Measurements from ENCODE around the gene KRTAP10-12.

The KRTAP10-12 gene

DNA sequence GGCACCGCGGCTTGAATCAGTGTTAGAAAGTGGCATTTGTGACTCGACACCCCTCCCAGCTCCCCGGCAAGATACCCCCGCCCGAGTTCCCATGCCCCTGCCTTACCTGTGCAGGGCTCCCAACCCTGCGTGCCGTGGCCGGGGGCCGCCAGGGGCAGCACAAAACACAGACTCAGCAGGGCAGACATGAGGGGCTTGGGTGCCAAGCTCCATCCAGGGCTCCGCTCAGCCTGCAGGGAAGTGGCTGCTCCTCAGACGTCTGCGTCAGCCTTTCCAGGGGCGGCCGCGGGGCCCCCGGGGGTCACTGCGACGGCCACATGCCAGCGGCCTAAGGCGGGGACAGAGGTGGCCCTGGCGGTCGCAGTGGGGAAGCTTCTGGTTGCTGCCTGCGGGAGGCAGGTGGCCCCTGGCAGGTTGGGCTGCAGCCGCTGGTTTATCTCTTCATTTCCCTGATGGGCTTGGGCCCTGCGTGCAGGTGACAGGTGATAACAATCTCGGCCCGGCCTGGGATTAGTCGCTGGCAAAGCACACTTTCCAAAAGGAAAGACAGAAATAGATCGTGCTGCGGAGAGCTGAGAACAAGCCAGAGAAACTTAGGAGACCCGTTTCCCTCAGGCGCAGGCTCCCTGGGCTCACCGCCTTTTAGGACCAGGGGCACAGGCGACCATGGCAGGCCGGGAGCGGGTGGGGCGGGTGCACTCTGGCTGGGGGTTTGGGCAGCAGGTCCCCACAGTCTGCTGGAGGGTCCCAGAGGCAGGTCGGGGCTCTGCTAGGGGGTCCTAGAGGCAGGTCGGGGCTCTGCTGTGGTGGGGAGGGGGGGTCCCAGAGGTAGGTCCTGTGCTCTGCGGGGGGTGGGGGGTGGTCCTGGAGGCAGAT lies 14.6 kb downstream of the KRTAP10-12 start, which contains the start of gene TSPEAR:
TSS of gene TSPEAR (minus strand) at position 246 of the 876 bp plus-strand sequence. CDS start at position 188, 58 bp downstream.
- H3K4me1 ChIP-seq (ENCODE audit: control insufficient read depth in 1 of 2, insufficient read depth in 2 of 2, low read length in 2 of 2) = peaks cover 0 to 8% of the 10 kb centered on the region in 2 donors

DNA sequence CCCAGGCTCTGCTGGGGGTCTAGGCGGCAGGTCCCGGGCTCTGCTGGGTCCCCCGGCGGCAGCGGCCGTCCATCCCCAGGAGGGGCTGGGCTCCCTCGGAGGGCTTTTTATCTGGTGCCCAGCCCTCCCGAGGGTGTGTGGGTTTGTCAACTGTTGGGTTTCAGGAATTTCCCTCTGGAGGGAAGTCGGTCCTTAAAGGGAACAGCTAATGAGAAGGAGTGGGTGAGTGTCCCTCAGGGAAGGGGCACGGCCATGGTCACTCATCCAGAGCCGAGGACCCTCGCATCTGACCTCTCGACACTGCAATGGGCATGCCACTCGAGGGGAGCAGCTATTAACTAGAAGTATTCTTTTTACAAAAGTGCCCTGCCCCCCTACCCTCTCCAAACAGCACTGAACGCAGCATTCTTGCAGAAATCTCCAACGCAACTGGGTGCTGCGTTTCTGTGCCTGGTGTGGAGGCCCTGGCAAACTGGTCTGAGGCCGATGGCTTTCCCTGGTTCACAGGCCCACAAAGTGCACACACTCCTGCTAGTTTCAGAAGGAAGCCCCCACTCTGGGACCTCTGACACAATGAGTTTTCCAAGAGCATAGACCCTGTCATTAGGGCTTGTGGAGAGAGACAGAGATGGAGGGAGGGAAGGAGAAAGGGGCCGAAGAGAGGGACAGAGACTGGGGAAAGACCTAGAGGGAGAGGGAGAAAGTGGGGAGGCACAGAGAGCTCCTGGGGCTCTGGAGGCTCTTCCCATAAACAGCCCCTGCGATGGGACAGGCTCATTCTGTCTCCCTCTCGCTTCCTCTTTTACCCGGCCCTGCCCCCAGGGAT lies 15.4 kb downstream of the KRTAP10-12 start:
- Histone ChIP-seq H3K4me3 (ENCODE audit: low read depth in 1 of 2, low read length in 2 of 2) (no peak overlapping the region), H3K4me1 (ENCODE audit: control insufficient read depth in 1 of 2, insufficient read depth in 2 of 2, low read length in 2 of 2) (peaks cover 0 to 8% of the 10 kb centered on the region in 2 donors), H3K27me3 (ENCODE audit: control insufficient read depth in 1 of 2, insufficient read depth in 2 of 2, low read length in 2 of 2) (peaks cover 60 to 61% of the 10 kb centered on the region in 2 donors), H3K9ac (ENCODE audit: low read depth in 1 of 2, low read length in 2 of 2) (no peak overlapping the region), H3K9me3 (ENCODE audit: control insufficient read depth in 1 of 2, low read length in 2 of 2) (no peaks in the 10 kb centered on the region), H3K27ac (ENCODE audit: low read depth, low read length) (no peak overlapping the region), H3K36me3 (ENCODE audit: control insufficient read depth in 1 of 2, insufficient read depth in 2 of 2, low read length in 2 of 2) (no peaks in the 10 kb centered on the region)

More for the DNA sequence above, 14.6 kb downstream of the KRTAP10-12 start, which contains the start of gene TSPEAR:
- Histone ChIP-seq H3K27ac (ENCODE audit: low read depth, low read length) (no peak within 1 kb of the TSS), H3K36me3 (ENCODE audit: control insufficient read depth in 1 of 2, insufficient read depth in 2 of 2, low read length in 2 of 2) (no peaks in the 10 kb centered on the region), H3K9me3 (ENCODE audit: control insufficient read depth in 1 of 2, low read length in 2 of 2) (no peaks in the 10 kb centered on the region), H3K27me3 (ENCODE audit: control insufficient read depth in 1 of 2, insufficient read depth in 2 of 2, low read length in 2 of 2) (peaks cover 60 to 68% of the 10 kb centered on the region in 2 donors), H3K9ac (ENCODE audit: low read depth in 1 of 2, low read length in 2 of 2) (no peak within 1 kb of the TSS), H3K4me3 (ENCODE audit: low read depth in 1 of 2, low read length in 2 of 2) (no peak within 1 kb of the TSS)

DNA sequence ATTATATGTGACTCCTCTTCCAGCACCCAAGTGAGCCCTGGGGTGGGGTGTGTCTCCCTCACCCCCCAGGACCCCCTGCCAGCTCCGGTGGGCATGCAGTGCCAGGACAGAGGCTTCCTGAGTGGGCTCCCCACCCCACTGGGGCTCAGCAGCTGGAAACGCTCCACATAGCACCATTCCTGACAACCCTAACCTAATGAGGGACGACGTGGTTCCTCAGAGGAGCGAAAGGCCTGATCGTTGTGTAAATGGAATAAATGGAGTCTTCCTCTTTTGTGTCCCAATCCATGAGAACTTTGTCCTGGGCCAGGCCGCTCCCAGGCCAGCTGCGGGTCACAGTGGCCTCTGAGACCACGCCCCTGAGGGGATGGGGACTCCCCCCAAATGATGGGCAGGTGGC lies 16.2 kb downstream of the KRTAP10-12 start:
- H3K9me3 ChIP-seq (ENCODE audit: control insufficient read depth in 1 of 2, low read length in 2 of 2) = no peaks in the 10 kb centered on the region
- H3K27ac ChIP-seq (ENCODE audit: low read depth, low read length) = no peak overlapping the region
- H3K27me3 ChIP-seq (ENCODE audit: control insufficient read depth in 1 of 2, insufficient read depth in 2 of 2, low read length in 2 of 2) = peaks cover 55 to 57% of the 10 kb centered on the region in 2 donors
- no peaks in the 10 kb centered on the region for H3K36me3 ChIP-seq (ENCODE audit: control insufficient read depth in 1 of 2, insufficient read depth in 2 of 2, low read length in 2 of 2)
- no peak overlapping the region for H3K4me3 ChIP-seq (ENCODE audit: low read depth in 1 of 2, low read length in 2 of 2)
- H3K4me1 ChIP-seq (ENCODE audit: control insufficient read depth in 1 of 2, insufficient read depth in 2 of 2, low read length in 2 of 2) = peaks cover 0 to 8% of the 10 kb centered on the region in 2 donors
- no peak overlapping the region for H3K9ac ChIP-seq (ENCODE audit: low read depth in 1 of 2, low read length in 2 of 2)

DNA sequence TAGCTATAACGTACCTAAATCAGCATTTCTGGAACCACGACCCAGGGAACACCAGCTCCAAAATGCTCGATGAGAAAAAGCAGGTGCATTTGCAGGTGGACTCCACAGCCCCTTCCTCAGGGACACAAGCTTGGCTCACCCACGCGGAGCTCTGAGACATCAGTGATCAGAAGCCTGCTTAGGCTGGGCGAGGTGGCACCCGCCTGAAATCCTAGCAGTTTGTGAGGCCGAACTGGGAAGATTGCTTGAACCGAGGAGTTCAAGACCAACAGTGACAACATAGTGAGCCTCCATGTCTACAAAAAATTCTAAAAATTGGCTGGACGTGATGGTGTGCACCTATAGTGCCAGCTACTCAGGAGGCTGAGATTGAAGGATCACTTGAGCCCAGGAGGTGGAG lies 16.9 kb downstream of the KRTAP10-12 start:
- Histone ChIP-seq H3K4me3 (ENCODE audit: low read depth in 1 of 2, low read length in 2 of 2) (no peak overlapping the region), H3K27me3 (ENCODE audit: control insufficient read depth in 1 of 2, insufficient read depth in 2 of 2, low read length in 2 of 2) (peaks cover 50 to 53% of the 10 kb centered on the region in 2 donors), H3K9me3 (ENCODE audit: control insufficient read depth in 1 of 2, low read length in 2 of 2) (no peaks in the 10 kb centered on the region), H3K4me1 (ENCODE audit: control insufficient read depth in 1 of 2, insufficient read depth in 2 of 2, low read length in 2 of 2) (peaks cover 0 to 8% of the 10 kb centered on the region in 2 donors), H3K27ac (ENCODE audit: low read depth, low read length) (no peak overlapping the region), H3K36me3 (ENCODE audit: control insufficient read depth in 1 of 2, insufficient read depth in 2 of 2, low read length in 2 of 2) (no peaks in the 10 kb centered on the region), H3K9ac (ENCODE audit: low read depth in 1 of 2, low read length in 2 of 2) (no peak overlapping the region)

DNA sequence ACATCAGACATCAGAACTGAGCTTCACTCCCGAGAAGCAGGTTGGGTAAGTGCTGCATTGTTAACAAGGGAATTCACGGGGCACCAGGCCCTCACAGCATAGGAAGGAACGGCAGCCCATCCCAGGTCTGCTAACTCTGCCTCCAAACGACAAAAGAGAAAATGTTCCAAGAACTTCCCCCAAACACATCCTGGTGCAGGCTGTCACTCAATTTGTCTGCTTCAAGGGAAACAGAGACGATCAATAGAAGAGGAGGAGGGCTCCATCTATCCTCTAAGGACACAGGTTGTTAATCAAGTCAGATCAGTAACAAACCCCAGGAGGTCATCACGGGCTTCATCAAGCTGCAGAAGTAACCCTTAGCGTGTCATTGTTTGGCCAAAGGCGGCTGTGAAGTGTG lies 17.9 kb downstream of the KRTAP10-12 start:
- Histone ChIP-seq H3K27ac (ENCODE audit: low read depth, low read length) (no peak overlapping the region), H3K4me1 (ENCODE audit: control insufficient read depth in 1 of 2, insufficient read depth in 2 of 2, low read length in 2 of 2) (peaks cover 0 to 8% of the 10 kb centered on the region in 2 donors), H3K4me3 (ENCODE audit: low read depth in 1 of 2, low read length in 2 of 2) (no peak overlapping the region), H3K36me3 (ENCODE audit: control insufficient read depth in 1 of 2, insufficient read depth in 2 of 2, low read length in 2 of 2) (no peaks in the 10 kb centered on the region), H3K9ac (ENCODE audit: low read depth in 1 of 2, low read length in 2 of 2) (no peak overlapping the region), H3K9me3 (ENCODE audit: control insufficient read depth in 1 of 2, low read length in 2 of 2) (no peaks in the 10 kb centered on the region), H3K27me3 (ENCODE audit: control insufficient read depth in 1 of 2, insufficient read depth in 2 of 2, low read length in 2 of 2) (peaks cover 40 to 42% of the 10 kb centered on the region in 2 donors)

DNA sequence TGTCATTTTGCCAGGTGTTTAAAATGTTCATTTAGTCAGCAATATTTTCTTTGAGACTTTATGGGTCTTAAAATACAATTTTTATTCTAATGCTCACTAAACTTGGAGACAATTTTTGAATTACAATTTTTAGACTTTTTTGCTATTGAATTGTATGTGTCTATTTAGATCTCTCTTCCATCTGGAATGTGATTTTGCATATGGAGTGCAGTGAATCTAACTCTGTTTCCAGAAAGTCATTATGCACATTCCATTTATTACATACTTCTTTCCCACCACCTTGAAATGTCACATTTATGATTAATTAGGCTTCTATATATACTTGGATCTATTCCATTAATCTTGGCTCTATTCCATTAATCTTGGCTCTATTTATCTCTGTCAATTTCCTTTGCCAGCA lies 20.0 kb downstream of the KRTAP10-12 start:
- peaks cover 0 to 8% of the 10 kb centered on the region in 2 donors for H3K4me1 ChIP-seq (ENCODE audit: control insufficient read depth in 1 of 2, insufficient read depth in 2 of 2, low read length in 2 of 2)
- peaks cover 23 to 24% of the 10 kb centered on the region in 2 donors for H3K27me3 ChIP-seq (ENCODE audit: control insufficient read depth in 1 of 2, insufficient read depth in 2 of 2, low read length in 2 of 2)

DNA sequence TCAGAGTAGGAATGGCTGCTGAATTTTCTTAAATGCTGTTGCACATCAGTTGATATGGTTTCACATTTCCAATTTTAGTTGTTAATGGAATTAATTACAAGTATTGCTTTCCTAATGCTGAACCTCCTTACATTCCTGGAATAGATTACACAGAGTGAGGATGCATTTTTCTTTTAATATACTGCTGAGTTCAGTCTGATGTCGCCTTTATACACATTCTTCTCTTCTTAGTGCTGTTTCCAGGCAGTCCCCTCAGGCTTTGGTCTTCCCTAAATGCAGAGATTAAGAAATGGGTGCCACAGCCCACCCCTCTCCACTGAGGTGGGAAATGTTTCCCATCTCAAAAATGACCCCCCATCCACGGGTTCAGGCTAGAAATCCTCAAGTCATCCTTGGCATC lies 21.1 kb downstream of the KRTAP10-12 start:
- no peaks in the 10 kb centered on the region for H3K36me3 ChIP-seq (ENCODE audit: control insufficient read depth in 1 of 2, insufficient read depth in 2 of 2, low read length in 2 of 2)
- H3K9me3 ChIP-seq (ENCODE audit: control insufficient read depth in 1 of 2, low read length in 2 of 2) = no peaks in the 10 kb centered on the region
- no peak overlapping the region for H3K9ac ChIP-seq (ENCODE audit: low read depth in 1 of 2, low read length in 2 of 2)
- peaks cover 0 to 6% of the 10 kb centered on the region in 2 donors for H3K4me1 ChIP-seq (ENCODE audit: control insufficient read depth in 1 of 2, insufficient read depth in 2 of 2, low read length in 2 of 2)
- no peak overlapping the region for H3K27ac ChIP-seq (ENCODE audit: low read depth, low read length)
- H3K27me3 ChIP-seq (ENCODE audit: control insufficient read depth in 1 of 2, insufficient read depth in 2 of 2, low read length in 2 of 2) = peaks cover 18 to 20% of the 10 kb centered on the region in 2 donors
- no peak overlapping the region for H3K4me3 ChIP-seq (ENCODE audit: low read depth in 1 of 2, low read length in 2 of 2)

More for the DNA sequence above, 20.0 kb downstream of the KRTAP10-12 start:
- no peak overlapping the region for H3K27ac ChIP-seq (ENCODE audit: low read depth, low read length)
- H3K9me3 ChIP-seq (ENCODE audit: control insufficient read depth in 1 of 2, low read length in 2 of 2) = no peaks in the 10 kb centered on the region
- H3K9ac ChIP-seq (ENCODE audit: low read depth in 1 of 2, low read length in 2 of 2) = no peak overlapping the region
- H3K36me3 ChIP-seq (ENCODE audit: control insufficient read depth in 1 of 2, insufficient read depth in 2 of 2, low read length in 2 of 2) = no peaks in the 10 kb centered on the region
- no peak overlapping the region for H3K4me3 ChIP-seq (ENCODE audit: low read depth in 1 of 2, low read length in 2 of 2)

DNA sequence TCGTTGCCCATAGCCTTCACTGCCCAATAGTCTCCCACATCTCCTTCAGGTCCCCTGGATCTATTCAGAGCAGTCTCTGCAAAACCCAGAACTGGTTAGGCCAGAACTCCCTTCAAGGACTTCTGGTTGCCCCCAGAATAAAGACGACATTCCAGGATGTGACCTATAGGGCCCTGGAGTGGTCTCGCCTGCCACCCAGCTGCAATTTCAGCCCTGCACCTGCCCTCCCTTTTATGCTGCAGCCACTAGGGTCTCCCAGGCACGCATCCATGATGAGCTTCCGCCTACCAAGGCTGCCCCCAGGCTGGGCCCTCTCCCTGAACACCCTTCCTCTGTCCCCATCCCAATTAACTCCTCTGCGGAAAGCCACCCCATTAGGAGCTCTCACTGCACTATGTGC lies 21.6 kb downstream of the KRTAP10-12 start:
- Histone ChIP-seq H3K9me3 (ENCODE audit: control insufficient read depth in 1 of 2, low read length in 2 of 2) (no peaks in the 10 kb centered on the region), H3K4me1 (ENCODE audit: control insufficient read depth in 1 of 2, insufficient read depth in 2 of 2, low read length in 2 of 2) (peaks cover 0 to 4% of the 10 kb centered on the region in 2 donors), H3K36me3 (ENCODE audit: control insufficient read depth in 1 of 2, insufficient read depth in 2 of 2, low read length in 2 of 2) (no peaks in the 10 kb centered on the region), H3K27ac (ENCODE audit: low read depth, low read length) (no peak overlapping the region), H3K9ac (ENCODE audit: low read depth in 1 of 2, low read length in 2 of 2) (no peak overlapping the region), H3K27me3 (ENCODE audit: control insufficient read depth in 1 of 2, insufficient read depth in 2 of 2, low read length in 2 of 2) (peaks cover 18 to 20% of the 10 kb centered on the region in 2 donors), H3K4me3 (ENCODE audit: low read depth in 1 of 2, low read length in 2 of 2) (no peak overlapping the region)

DNA sequence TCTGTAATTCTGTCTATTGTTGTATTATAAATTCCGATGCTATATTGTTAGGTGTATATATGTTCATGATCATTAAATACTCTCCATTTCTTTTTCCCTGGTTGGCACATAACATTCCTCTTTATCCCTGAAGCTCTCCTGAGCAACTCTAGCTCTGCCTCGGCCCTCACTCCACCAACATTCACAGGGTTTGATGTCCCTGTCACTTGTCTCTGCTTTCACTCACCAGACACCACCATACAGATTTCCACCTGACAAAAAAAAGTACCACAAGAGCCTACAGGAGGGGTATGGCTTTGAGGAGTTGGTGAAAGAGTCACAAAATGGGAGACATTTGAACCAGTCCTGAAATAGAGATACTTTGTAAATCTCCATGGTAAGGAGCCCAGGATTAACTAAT lies 23.2 kb downstream of the KRTAP10-12 start:
- Histone ChIP-seq H3K27me3 (ENCODE audit: control insufficient read depth in 1 of 2, insufficient read depth in 2 of 2, low read length in 2 of 2) (peaks cover 16 to 23% of the 10 kb centered on the region in 2 donors), H3K36me3 (ENCODE audit: control insufficient read depth in 1 of 2, insufficient read depth in 2 of 2, low read length in 2 of 2) (no peaks in the 10 kb centered on the region), H3K4me3 (ENCODE audit: low read depth in 1 of 2, low read length in 2 of 2) (no peak overlapping the region), H3K9me3 (ENCODE audit: control insufficient read depth in 1 of 2, low read length in 2 of 2) (no peaks in the 10 kb centered on the region), H3K4me1 (ENCODE audit: control insufficient read depth in 1 of 2, insufficient read depth in 2 of 2, low read length in 2 of 2) (peaks cover 0 to under 1% of the 10 kb centered on the region in 2 donors), H3K27ac (ENCODE audit: low read depth, low read length) (no peak overlapping the region), H3K9ac (ENCODE audit: low read depth in 1 of 2, low read length in 2 of 2) (no peak overlapping the region)

DNA sequence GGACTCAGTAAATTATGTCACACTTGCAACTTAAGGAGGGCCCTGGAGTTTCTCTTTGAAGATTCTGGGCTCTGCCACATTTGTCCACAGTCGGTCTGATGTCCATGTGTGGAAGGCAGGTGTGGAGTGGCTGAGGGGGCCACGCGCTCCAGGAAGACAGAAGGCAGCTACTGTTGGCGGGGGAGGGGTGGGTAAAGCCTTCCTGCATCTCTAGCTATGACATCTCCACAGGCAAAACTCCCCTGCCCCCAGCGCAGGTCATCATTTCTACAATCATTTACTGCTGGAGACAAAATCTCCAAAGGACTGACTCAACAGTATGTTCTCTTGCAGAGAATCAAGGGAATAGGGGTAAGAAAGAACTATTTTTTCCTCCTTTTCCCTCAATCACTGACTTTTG lies 25.8 kb downstream of the KRTAP10-12 start:
- H3K27me3 ChIP-seq (ENCODE audit: control insufficient read depth in 1 of 2, insufficient read depth in 2 of 2, low read length in 2 of 2) = peaks cover 23 to 28% of the 10 kb centered on the region in 2 donors
- no peak overlapping the region for H3K9ac ChIP-seq (ENCODE audit: low read depth in 1 of 2, low read length in 2 of 2)
- no peaks in the 10 kb centered on the region for H3K36me3 ChIP-seq (ENCODE audit: control insufficient read depth in 1 of 2, insufficient read depth in 2 of 2, low read length in 2 of 2)
- H3K4me3 ChIP-seq (ENCODE audit: low read depth in 1 of 2, low read length in 2 of 2) = no peak overlapping the region
- H3K4me1 ChIP-seq (ENCODE audit: control insufficient read depth in 1 of 2, insufficient read depth in 2 of 2, low read length in 2 of 2) = no peaks in the 10 kb centered on the region
- H3K27ac ChIP-seq (ENCODE audit: low read depth, low read length) = no peak overlapping the region
- no peaks in the 10 kb centered on the region for H3K9me3 ChIP-seq (ENCODE audit: control insufficient read depth in 1 of 2, low read length in 2 of 2)
